ENCODE measurements around the gene CALM1.

Gene CALM1

GRCh38 chr14:90397425-90398314 is 841 bp downstream of the CALM1 start:
- TF ChIP-seq ZNF274 (IDR thresholded peaks at IDR 0.05; ENCODE audit: low read depth, low read length) = no peak
- peak overlapping the region; percentile 98 for H3K4me3 ChIP-seq (ENCODE audit: low read length)

DNA sequence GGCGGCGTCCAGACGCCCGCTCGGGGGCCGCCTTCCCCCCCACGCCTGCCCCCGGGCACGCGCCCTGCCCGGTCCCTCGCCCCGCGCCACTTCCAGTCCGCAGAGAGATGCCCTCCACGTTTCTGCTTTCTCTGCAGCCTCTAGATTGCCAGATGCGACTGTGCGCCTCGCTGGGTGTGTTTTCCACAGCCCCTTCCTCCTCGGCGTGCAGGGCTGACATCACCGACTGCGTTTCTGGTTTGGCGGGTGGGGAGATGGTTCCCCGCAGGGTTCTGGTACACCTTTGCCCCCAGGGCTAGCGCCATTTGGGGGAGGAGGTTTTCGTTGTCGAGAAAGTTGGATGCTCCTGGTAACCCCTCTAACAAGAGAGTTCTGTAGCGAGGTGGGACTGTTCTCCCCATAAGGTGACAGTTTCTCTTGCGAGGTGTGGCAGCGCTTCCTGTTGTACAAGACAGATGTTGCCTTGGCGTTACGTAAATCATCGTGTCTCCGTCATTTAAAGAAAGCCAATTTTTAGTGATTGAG is 1.5 kb downstream of the CALM1 start:
- H3K4me3 ChIP-seq (ENCODE audit: low read length) = peak overlapping the region; percentile 98
- no peak for TF ChIP-seq ZNF274 (IDR thresholded peaks at IDR 0.05; ENCODE audit: low read depth, low read length)

GRCh38 chr14:90398841-90399540 is 2.2 kb downstream of the CALM1 start:
- no peak for TF ChIP-seq ZNF274 (IDR thresholded peaks at IDR 0.05; ENCODE audit: low read depth, low read length)
- peak overlapping the region; percentile 98 for H3K4me3 ChIP-seq (ENCODE audit: low read length)

DNA sequence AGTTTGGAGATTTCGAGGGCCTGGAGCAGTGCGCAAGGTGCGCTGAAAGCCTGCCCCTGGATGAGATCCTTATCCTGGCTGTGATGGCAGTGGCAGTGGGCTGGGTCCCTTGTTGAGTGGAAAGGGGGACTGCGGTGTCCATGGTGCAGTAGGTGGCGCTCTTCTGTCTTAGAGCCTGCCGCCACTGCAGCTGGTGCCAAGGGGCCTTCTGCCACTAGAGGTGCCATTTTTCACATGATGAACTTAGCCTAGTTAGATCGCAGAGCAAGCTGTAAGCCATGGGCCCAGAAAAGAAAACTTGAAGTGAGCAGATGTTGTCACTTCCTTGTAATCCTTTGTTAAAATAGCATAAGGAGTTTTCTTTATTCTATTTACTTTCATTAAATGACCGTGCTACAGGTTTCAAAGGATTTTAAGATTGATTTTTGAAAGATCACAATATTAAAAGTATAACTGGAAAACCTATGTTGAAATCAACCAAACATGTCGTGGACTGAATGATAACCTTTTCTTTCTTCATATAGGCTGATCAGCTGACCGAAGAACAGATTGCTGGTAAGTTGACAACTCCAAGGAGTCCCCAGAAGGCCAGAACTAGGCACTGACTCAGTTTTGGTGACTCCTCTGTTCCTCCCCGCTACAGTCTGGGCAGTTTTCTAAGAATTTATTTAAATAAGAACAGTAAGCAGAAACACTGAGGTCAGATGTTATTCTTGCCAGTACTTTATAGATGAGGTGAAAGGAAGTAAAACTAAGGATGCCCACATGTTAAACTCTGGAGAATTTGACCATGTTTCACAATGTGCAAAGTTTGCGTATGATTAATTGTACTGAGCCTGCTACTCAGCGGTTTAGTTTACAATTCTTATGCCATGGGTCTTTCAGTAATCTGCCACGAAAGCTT is 3.0 kb downstream of the CALM1 start:
- peak overlapping the region; percentile 98; the same call in 1 of the 2 replicates for H3K4me3 ChIP-seq (ENCODE audit: low read length)
- no peak for TF ChIP-seq ZNF274 (IDR thresholded peaks at IDR 0.05; ENCODE audit: low read depth, low read length)

- no peak for TF ChIP-seq ZNF274 (IDR thresholded peaks at IDR 0.05; ENCODE audit: low read depth, low read length)
- no peak overlapping the region for H3K4me3 ChIP-seq (ENCODE audit: low read length)
Observed at GRCh38 chr14:90400904-90401561, 4.2 kb downstream of the CALM1 start.

- TF ChIP-seq ZNF274 (IDR thresholded peaks at IDR 0.05; ENCODE audit: low read depth, low read length) = no peak
- no peak overlapping the region for H3K4me3 ChIP-seq (ENCODE audit: low read length)
Observed at GRCh38 chr14:90402016-90402415, 5.2 kb downstream of the CALM1 start.

DNA sequence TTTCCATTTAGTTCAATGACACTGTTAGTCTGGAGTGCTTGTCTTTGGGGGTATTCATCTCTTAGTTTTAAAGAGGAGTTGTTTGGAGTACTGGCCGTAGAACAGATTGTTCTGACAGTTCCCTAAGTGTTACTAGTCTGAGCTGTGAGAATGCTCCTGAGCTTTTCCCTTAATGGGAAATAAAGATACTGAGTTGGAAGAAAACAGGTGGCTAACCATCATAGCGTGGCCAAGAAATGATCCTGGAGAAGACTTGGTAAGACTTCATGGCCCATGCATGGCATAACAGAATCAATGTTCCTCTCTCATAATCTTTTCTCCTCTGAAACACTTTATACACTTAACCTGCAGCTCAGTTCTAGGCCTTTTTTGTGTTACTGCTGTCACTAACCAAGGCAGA is 6.2 kb downstream of the CALM1 start:
- TF ChIP-seq ZNF274 (IDR thresholded peaks at IDR 0.05; ENCODE audit: low read depth, low read length) = no peak
- no peak overlapping the region for H3K4me3 ChIP-seq (ENCODE audit: low read length)

DNA sequence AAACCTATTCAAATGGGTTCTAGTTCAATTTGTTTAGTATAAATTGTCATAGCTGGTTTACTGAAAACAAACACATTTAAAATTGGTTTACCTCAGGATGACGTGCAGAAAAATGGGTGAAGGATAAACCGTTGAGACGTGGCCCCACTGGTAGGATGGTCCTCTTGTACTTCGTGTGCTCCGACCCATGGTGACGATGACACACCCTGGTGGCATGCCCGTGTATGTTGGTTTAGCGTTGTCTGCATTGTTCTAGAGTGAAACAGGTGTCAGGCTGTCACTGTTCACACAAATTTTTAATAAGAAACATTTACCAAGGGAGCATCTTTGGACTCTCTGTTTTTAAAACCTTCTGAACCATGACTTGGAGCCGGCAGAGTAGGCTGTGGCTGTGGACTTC is 8.3 kb downstream of the CALM1 start:
- TF ChIP-seq ZNF274 (IDR thresholded peaks at IDR 0.05; ENCODE audit: low read depth, low read length) = no peak

GRCh38 chr14:90405755-90406154 is 8.9 kb downstream of the CALM1 start:
- no peak for TF ChIP-seq ZNF274 (IDR thresholded peaks at IDR 0.05; ENCODE audit: low read depth, low read length)
- no peak overlapping the region for H3K4me3 ChIP-seq (ENCODE audit: low read length)

More for the DNA sequence above, 8.3 kb downstream of the CALM1 start:
- no peak overlapping the region for H3K4me3 ChIP-seq (ENCODE audit: low read length)

DNA sequence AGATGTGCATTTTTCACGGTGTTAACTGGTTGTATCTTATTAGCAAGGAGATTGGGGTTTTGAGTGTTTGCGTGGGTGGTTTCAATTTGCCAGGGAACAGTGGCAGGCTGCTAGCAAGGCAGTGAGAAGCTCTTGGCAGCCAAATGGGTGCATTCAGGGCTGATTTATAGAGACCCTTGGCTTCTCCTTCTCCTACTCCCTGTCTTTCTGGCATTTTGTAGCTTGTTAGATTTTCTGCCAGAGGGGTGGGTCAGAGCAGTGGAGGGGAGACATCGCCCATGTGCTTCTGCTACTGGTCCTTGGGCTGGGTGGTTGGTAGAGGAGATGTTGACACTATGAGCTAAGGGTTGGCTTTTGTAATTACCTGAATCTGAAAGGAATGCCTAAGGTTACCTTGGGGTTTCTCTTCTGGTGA is 9.6 kb downstream of the CALM1 start:
- no peak overlapping the region for H3K4me3 ChIP-seq (ENCODE audit: low read length)
- no peak for TF ChIP-seq ZNF274 (IDR thresholded peaks at IDR 0.05; ENCODE audit: low read depth, low read length)

GRCh38 chr14:90407230-90407629 is 10.4 kb downstream of the CALM1 start:
- no peak for TF ChIP-seq ZNF274 (IDR thresholded peaks at IDR 0.05; ENCODE audit: low read depth, low read length)

DNA sequence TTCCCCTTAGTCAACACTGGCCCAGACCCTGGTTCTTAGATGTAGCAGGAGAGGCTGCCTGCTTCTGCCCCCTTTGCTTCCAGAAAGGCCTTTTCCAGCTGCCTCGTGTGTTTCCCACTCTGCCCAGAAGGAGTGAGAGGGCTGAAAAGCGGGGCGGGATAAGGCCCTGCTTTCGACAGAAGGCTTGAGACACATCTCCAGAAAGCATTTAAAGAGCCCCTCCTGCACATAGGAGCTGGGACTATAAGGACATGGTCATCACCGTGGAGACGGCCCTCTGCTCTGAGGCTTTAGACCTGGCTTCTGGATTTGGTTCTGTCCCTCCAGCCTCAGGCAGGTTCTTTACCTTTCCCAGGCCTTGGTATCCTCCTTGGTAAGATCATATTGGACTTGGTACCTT is 11.9 kb downstream of the CALM1 start:
- H3K4me3 ChIP-seq (ENCODE audit: low read length) = no peak overlapping the region
- no peak for TF ChIP-seq ZNF274 (IDR thresholded peaks at IDR 0.05; ENCODE audit: low read depth, low read length)

More at GRCh38 chr14:90407230-90407629, 10.4 kb downstream of the CALM1 start:
- no peak overlapping the region for H3K4me3 ChIP-seq (ENCODE audit: low read length)

DNA sequence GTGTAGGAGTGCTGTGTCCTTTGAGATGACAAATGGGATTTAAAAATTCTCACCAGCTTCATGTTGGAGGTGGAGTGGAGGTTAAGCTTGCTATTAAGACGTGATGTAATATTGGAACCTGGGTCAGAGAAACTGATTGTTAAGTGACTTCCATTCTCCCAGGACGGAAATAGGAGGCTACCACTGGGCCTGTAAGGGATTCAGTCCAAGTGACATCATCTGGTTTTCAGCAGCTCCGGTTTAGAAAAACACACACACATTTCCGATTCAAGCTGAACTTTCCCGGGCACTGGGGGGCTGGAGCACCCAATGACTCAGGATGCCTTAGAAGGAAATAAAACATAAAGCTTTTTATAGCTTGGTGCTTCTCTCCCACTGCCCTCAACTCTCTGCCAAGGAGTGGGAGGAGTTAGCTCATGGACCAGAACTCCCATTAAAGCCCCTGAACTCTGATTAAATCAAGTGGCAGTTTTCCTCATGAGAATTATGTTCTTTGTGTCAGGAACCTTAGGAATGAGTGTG is 12.4 kb downstream of the CALM1 start:
- no peak overlapping the region for H3K4me3 ChIP-seq (ENCODE audit: low read length)
- TF ChIP-seq ZNF274 (IDR thresholded peaks at IDR 0.05; ENCODE audit: low read depth, low read length) = no peak
